ENCODE results near the gene ARID1B.

Gene ARID1B

GRCh38 chr6:156790711-156791319 lies 13.6 kb downstream of the ARID1B start:
- Histone ChIP-seq H3K4me1 (ENCODE audit: insufficient read depth, low read length) (peaks cover 38% of the 10 kb centered on the region), H2AFZ (ENCODE audit: low read depth, low read length) (no peak overlapping the region), H3K36me3 (ENCODE audit: insufficient read depth, low read length) (no peaks in the 10 kb centered on the region), H3K27me3 (ENCODE audit: insufficient read depth, low read length) (no peaks in the 10 kb centered on the region), H3K4me3 (ENCODE audit: low read length) (no peak overlapping the region), H3K9me3 (ENCODE audit: low read length) (no peaks in the 10 kb centered on the region)

- peaks cover 38% of the 10 kb centered on the region for H3K4me1 ChIP-seq (ENCODE audit: insufficient read depth, low read length)
- no peaks in the 10 kb centered on the region for H3K36me3 ChIP-seq (ENCODE audit: insufficient read depth, low read length)
- H3K27me3 ChIP-seq (ENCODE audit: insufficient read depth, low read length) = no peaks in the 10 kb centered on the region
- H2AFZ ChIP-seq (ENCODE audit: low read depth, low read length) = no peak overlapping the region
- no peak overlapping the region for H3K4me3 ChIP-seq (ENCODE audit: low read length)
- H3K9me3 ChIP-seq (ENCODE audit: low read length) = no peaks in the 10 kb centered on the region
Measured at GRCh38 chr6:156791320-156791850, 14.2 kb downstream of the ARID1B start.

- no peaks in the 10 kb centered on the region for H3K27me3 ChIP-seq (ENCODE audit: insufficient read depth, low read length)
- H3K4me1 ChIP-seq (ENCODE audit: insufficient read depth, low read length) = peaks cover 31% of the 10 kb centered on the region
- no peak overlapping the region for H3K4me3 ChIP-seq (ENCODE audit: low read length)
- no peaks in the 10 kb centered on the region for H3K9me3 ChIP-seq (ENCODE audit: low read length)
- no peak overlapping the region for H2AFZ ChIP-seq (ENCODE audit: low read depth, low read length)
- H3K36me3 ChIP-seq (ENCODE audit: insufficient read depth, low read length) = no peaks in the 10 kb centered on the region
Measured at GRCh38 chr6:156793200-156793599, 16.0 kb downstream of the ARID1B start.

GRCh38 chr6:156794546-156795354 lies 17.6 kb downstream of the ARID1B start:
- H3K9me3 ChIP-seq (ENCODE audit: low read length) = no peaks in the 10 kb centered on the region
- H3K27me3 ChIP-seq (ENCODE audit: insufficient read depth, low read length) = no peaks in the 10 kb centered on the region
- H2AFZ ChIP-seq (ENCODE audit: low read depth, low read length) = no peak overlapping the region
- H3K4me1 ChIP-seq (ENCODE audit: insufficient read depth, low read length) = peaks cover 22% of the 10 kb centered on the region
- no peak overlapping the region for H3K4me3 ChIP-seq (ENCODE audit: low read length)
- no peaks in the 10 kb centered on the region for H3K36me3 ChIP-seq (ENCODE audit: insufficient read depth, low read length)

- H3K4me1 ChIP-seq (ENCODE audit: insufficient read depth, low read length) = peaks cover 16% of the 10 kb centered on the region
- no peak overlapping the region for H2AFZ ChIP-seq (ENCODE audit: low read depth, low read length)
- H3K9me3 ChIP-seq (ENCODE audit: low read length) = no peaks in the 10 kb centered on the region
- H3K36me3 ChIP-seq (ENCODE audit: insufficient read depth, low read length) = no peaks in the 10 kb centered on the region
- H3K4me3 ChIP-seq (ENCODE audit: low read length) = no peak overlapping the region
- H3K27me3 ChIP-seq (ENCODE audit: insufficient read depth, low read length) = no peaks in the 10 kb centered on the region
Measured at GRCh38 chr6:156795825-156796224, 18.6 kb downstream of the ARID1B start.

GRCh38 chr6:156796627-156797026 lies 19.4 kb downstream of the ARID1B start:
- H3K27me3 ChIP-seq (ENCODE audit: insufficient read depth, low read length) = no peaks in the 10 kb centered on the region
- no peak overlapping the region for H3K4me3 ChIP-seq (ENCODE audit: low read length)
- H2AFZ ChIP-seq (ENCODE audit: low read depth, low read length) = no peak overlapping the region
- H3K9me3 ChIP-seq (ENCODE audit: low read length) = no peaks in the 10 kb centered on the region
- no peaks in the 10 kb centered on the region for H3K36me3 ChIP-seq (ENCODE audit: insufficient read depth, low read length)
- H3K4me1 ChIP-seq (ENCODE audit: insufficient read depth, low read length) = peaks cover 10% of the 10 kb centered on the region

GRCh38 chr6:156797901-156798735 lies 20.9 kb downstream of the ARID1B start:
- H3K4me3 ChIP-seq (ENCODE audit: low read length) = no peak overlapping the region
- peaks cover 8% of the 10 kb centered on the region for H3K4me1 ChIP-seq (ENCODE audit: insufficient read depth, low read length)
- no peak overlapping the region for H2AFZ ChIP-seq (ENCODE audit: low read depth, low read length)
- no peaks in the 10 kb centered on the region for H3K36me3 ChIP-seq (ENCODE audit: insufficient read depth, low read length)
- H3K9me3 ChIP-seq (ENCODE audit: low read length) = no peaks in the 10 kb centered on the region
- no peaks in the 10 kb centered on the region for H3K27me3 ChIP-seq (ENCODE audit: insufficient read depth, low read length)

GRCh38 chr6:156801712-156802111 lies 24.5 kb downstream of the ARID1B start:
- peaks cover 8% of the 10 kb centered on the region for H3K4me1 ChIP-seq (ENCODE audit: insufficient read depth, low read length)
- H3K27me3 ChIP-seq (ENCODE audit: insufficient read depth, low read length) = no peaks in the 10 kb centered on the region
- H3K4me3 ChIP-seq (ENCODE audit: low read length) = no peak overlapping the region
- no peaks in the 10 kb centered on the region for H3K9me3 ChIP-seq (ENCODE audit: low read length)
- H3K36me3 ChIP-seq (ENCODE audit: insufficient read depth, low read length) = no peaks in the 10 kb centered on the region
- H2AFZ ChIP-seq (ENCODE audit: low read depth, low read length) = no peak overlapping the region

GRCh38 chr6:156803353-156803752 lies 26.2 kb downstream of the ARID1B start:
- Histone ChIP-seq H3K36me3 (ENCODE audit: insufficient read depth, low read length) (no peaks in the 10 kb centered on the region), H3K4me3 (ENCODE audit: low read length) (no peak overlapping the region), H2AFZ (ENCODE audit: low read depth, low read length) (no peak overlapping the region), H3K27me3 (ENCODE audit: insufficient read depth, low read length) (no peaks in the 10 kb centered on the region), H3K4me1 (ENCODE audit: insufficient read depth, low read length) (peaks cover 16% of the 10 kb centered on the region), H3K9me3 (ENCODE audit: low read length) (no peaks in the 10 kb centered on the region)

- Histone ChIP-seq H3K9me3 (ENCODE audit: low read length) (no peaks in the 10 kb centered on the region), H3K27me3 (ENCODE audit: insufficient read depth, low read length) (no peaks in the 10 kb centered on the region), H3K4me3 (ENCODE audit: low read length) (no peak overlapping the region), H3K36me3 (ENCODE audit: insufficient read depth, low read length) (no peaks in the 10 kb centered on the region), H2AFZ (ENCODE audit: low read depth, low read length) (no peak overlapping the region), H3K4me1 (ENCODE audit: insufficient read depth, low read length) (peaks cover 26% of the 10 kb centered on the region)
Measured at GRCh38 chr6:156804402-156804801, 27.2 kb downstream of the ARID1B start.

- H2AFZ ChIP-seq (ENCODE audit: low read depth, low read length) = no peak overlapping the region
- no peaks in the 10 kb centered on the region for H3K27me3 ChIP-seq (ENCODE audit: insufficient read depth, low read length)
- no peaks in the 10 kb centered on the region for H3K36me3 ChIP-seq (ENCODE audit: insufficient read depth, low read length)
- H3K9me3 ChIP-seq (ENCODE audit: low read length) = no peaks in the 10 kb centered on the region
- no peak overlapping the region for H3K4me3 ChIP-seq (ENCODE audit: low read length)
- H3K4me1 ChIP-seq (ENCODE audit: insufficient read depth, low read length) = peaks cover 26% of the 10 kb centered on the region
Measured at GRCh38 chr6:156806155-156806554, 29.0 kb downstream of the ARID1B start.

- H3K4me3 ChIP-seq (ENCODE audit: low read length) = no peak overlapping the region
- no peak overlapping the region for H2AFZ ChIP-seq (ENCODE audit: low read depth, low read length)
- no peaks in the 10 kb centered on the region for H3K9me3 ChIP-seq (ENCODE audit: low read length)
- H3K27me3 ChIP-seq (ENCODE audit: insufficient read depth, low read length) = no peaks in the 10 kb centered on the region
- peaks cover 20% of the 10 kb centered on the region for H3K4me1 ChIP-seq (ENCODE audit: insufficient read depth, low read length)
- no peaks in the 10 kb centered on the region for H3K36me3 ChIP-seq (ENCODE audit: insufficient read depth, low read length)
Measured at GRCh38 chr6:156807028-156807427, 29.9 kb downstream of the ARID1B start.

GRCh38 chr6:156807795-156808194 lies 30.6 kb downstream of the ARID1B start:
- no peaks in the 10 kb centered on the region for H3K27me3 ChIP-seq (ENCODE audit: insufficient read depth, low read length)
- no peaks in the 10 kb centered on the region for H3K9me3 ChIP-seq (ENCODE audit: low read length)
- H3K4me3 ChIP-seq (ENCODE audit: low read length) = no peak overlapping the region
- H3K4me1 ChIP-seq (ENCODE audit: insufficient read depth, low read length) = peaks cover 19% of the 10 kb centered on the region
- H2AFZ ChIP-seq (ENCODE audit: low read depth, low read length) = no peak overlapping the region
- H3K36me3 ChIP-seq (ENCODE audit: insufficient read depth, low read length) = no peaks in the 10 kb centered on the region
